PC-3 (cell line): ENCODE measurements around the gene ACAP1. TPM values are rescaled to one million over a fixed set of nuclear protein-coding genes. Genes with fewer than 3 reads are reported as not detected.

ENCODE experiments used
- ATAC-seq: fragments of 200-7000 bp; cut with Tn5 transposase; 2 replicates; pipeline ENCODE4 v1.9.1; 2020; ENCODE audit warnings: mild to moderate bottlenecking, moderate library complexity
- BruUV-seq: library from RNA; stranded (reverse); fragments of 400-500 nt; replicated peaks from 2 replicates; lab custom pipeline; 2021; lab: Mats Ljungman, UMichigan
- CTCF ChIA-PET: fragments of 300-600 bp; sonication (Branson Sonifier 250); formaldehyde crosslinking; loops from one replicate; lab custom pipeline; 2022; ENCODE audit warnings: antibody characterized with exemption; lab: Charles Lee
- POLR2A ChIA-PET: fragments of 300-600 bp; sonication (Branson Sonifier 250); formaldehyde crosslinking; loops from one replicate; lab custom pipeline; 2022; ENCODE audit warnings: antibody characterized with exemption; ENCODE audit not compliant: unreplicated experiment; lab: Charles Lee
- DNase-seq: peaks from one replicate; pipeline ENCODE4 v3.0.0-alpha.2; 2015
- H2AFZ ChIP-seq: fragments of 300-600 bp; sonication (generic); 2 replicates; pipeline ENCODE4 v1.6.0; 2016; ENCODE audit warnings: antibody characterized with exemption, low read length
- H3F3A ChIP-seq: fragments of 300-600 bp; sonication (generic); one replicate; pipeline ENCODE4 v1.6.0; 2017; ENCODE audit warnings: antibody characterized with exemption, low read length, control low read depth, mild to moderate bottlenecking; ENCODE audit not compliant: unreplicated experiment
- H3K27ac ChIP-seq: fragments of 300-600 bp; sonication (generic); 2 replicates; pipeline ENCODE4 v1.5.1; 2016; ENCODE audit warnings: mild to moderate bottlenecking, low read length
- H3K27me3 ChIP-seq: fragments of 300-600 bp; sonication (generic); 2 replicates; pipeline ENCODE4 v1.6.1; 2016; ENCODE audit warnings: low read length, mixed read lengths
- H3K36me3 ChIP-seq: fragments of 300-600 bp; sonication (generic); 2 replicates; pipeline ENCODE4 v1.6.1; 2016; ENCODE audit warnings: low read depth, mixed run types, low read length, mixed read lengths
- H3K4me1 ChIP-seq: fragments of 300-600 bp; sonication (generic); 2 replicates; pipeline ENCODE4 v1.5.1; 2016; ENCODE audit warnings: low read length; ENCODE audit not compliant: insufficient read depth
- H3K4me2 ChIP-seq: fragments of 300-600 bp; sonication (generic); 2 replicates; pipeline ENCODE4 v1.6.0; 2016; ENCODE audit warnings: low read length
- H3K4me3 ChIP-seq: fragments of 300-600 bp; sonication (generic); 2 replicates; pipeline ENCODE4 v1.5.1; 2016; ENCODE audit warnings: mild to moderate bottlenecking, low read length, mixed read lengths
- H3K79me2 ChIP-seq: fragments of 300-600 bp; sonication (generic); 2 replicates; pipeline ENCODE4 v1.6.1; 2017; ENCODE audit warnings: low read length, mixed read lengths
- H3K9ac ChIP-seq: fragments of 300-600 bp; sonication (generic); 2 replicates; pipeline ENCODE4 v1.6.0; 2016; ENCODE audit warnings: mild to moderate bottlenecking, low read length
- H3K9me2 ChIP-seq: fragments of 300-600 bp; sonication (generic); replicated peaks from 2 replicates; pipeline ENCODE4 v1.6.1; 2016; ENCODE audit warnings: mixed run types, low read length, mixed read lengths
- H3K9me3 ChIP-seq: fragments of 300-600 bp; sonication (generic); 2 replicates; pipeline ENCODE4 v1.6.1; 2016; ENCODE audit warnings: low read length, mixed read lengths
- H4K20me1 ChIP-seq: fragments of 300-600 bp; sonication (generic); 2 replicates; pipeline ENCODE4 v1.6.1; 2016; ENCODE audit warnings: low read length, mixed read lengths
- EZH2 ChIP-seq: fragments of 300-600 bp; sonication (generic); IDR thresholded peaks from one replicate; pipeline ENCODE4 v1.6.1; 2017; ENCODE audit warnings: antibody characterized with exemption, mild to moderate bottlenecking, low read length; ENCODE audit not compliant: unreplicated experiment
- EZH2phosphoT487 ChIP-seq: fragments of 300-600 bp; sonication (generic); IDR thresholded peaks from 2 replicates; pipeline ENCODE4 v1.6.1; 2018; ENCODE audit warnings: mild to moderate bottlenecking, antibody characterized with exemption, low read length, borderline replicate concordance
- intact Hi-C: fragments of 100-400 bp; cut with micrococcal nuclease; formaldehyde crosslinking; loops from 2 replicates; pipeline ENCODE4 v1.9.0; 2023
- total RNA-seq: library from RNA; depleted of rRNA; stranded (reverse); fragments of >200 nt; gene quantifications from 2 replicates; pipeline ENCODE4 v1.2.3, GENCODE V29; 2014
- TF ChIP-seq, protein P1 (sequence below): fragments of 300-600 bp; sonication (generic); conservative IDR thresholded peaks from 2 replicates; pipeline ENCODE4 v1.5.1; 2017; ENCODE audit warnings: antibody characterized with exemption, low read depth, mild to moderate bottlenecking, low read length

ACAP1 gene
- total RNA-seq, 1 experiment from 2014 or later = not detected

DNA sequence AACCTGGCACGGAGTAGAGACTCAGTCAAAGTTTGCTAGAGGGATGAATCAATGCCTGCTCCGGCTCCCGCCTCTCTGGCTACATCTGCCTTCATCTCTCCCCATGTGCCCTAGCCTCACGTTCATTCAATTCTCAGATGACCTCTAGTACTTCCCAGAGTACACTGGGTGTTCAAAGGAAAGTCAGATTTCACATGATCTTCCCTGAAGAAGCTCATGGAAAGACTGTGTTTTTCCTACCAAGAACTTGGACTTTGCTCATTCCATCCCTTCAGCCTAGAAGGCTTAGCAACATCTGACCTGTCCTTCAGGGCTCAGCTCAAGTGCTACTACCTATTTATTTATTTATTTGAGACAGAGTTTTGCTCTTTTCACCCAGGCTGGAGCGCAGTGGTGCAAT is 33.5 kb downstream of the ACAP1 start:
- Histone ChIP-seq H2AFZ (no peak overlapping the region), H4K20me1 (no peaks in the 10 kb centered on the region), H3K27me3 (no peaks in the 10 kb centered on the region), H3K4me1 (no peaks in the 10 kb centered on the region), H3K9ac (no peak overlapping the region), H3K36me3 (no peaks in the 10 kb centered on the region), H3K4me2 (no peak overlapping the region), H3K9me3 (no peaks in the 10 kb centered on the region), H3F3A (no peaks in the 10 kb centered on the region), H3K9me2 (no peaks in the 10 kb centered on the region), H3K4me3 (no peak overlapping the region), H3K27ac (no peak overlapping the region), H3K79me2 (no peaks in the 10 kb centered on the region)
- ChIA-PET CTCF (no interaction called here), POLR2A (interaction anchor here (0.6 kb wide), 1 partner anchor 19 kb away, joined by 3 read pairs; no protein-coding TSS in a partner anchor)
- ATAC-seq = no peak
- DNase-seq = no peak
- no TSS peak for BruUV-seq
- intact Hi-C loops = no loop called here
- TF ChIP-seq EZH2 = no peak
- TF ChIP-seq, protein P1, sequence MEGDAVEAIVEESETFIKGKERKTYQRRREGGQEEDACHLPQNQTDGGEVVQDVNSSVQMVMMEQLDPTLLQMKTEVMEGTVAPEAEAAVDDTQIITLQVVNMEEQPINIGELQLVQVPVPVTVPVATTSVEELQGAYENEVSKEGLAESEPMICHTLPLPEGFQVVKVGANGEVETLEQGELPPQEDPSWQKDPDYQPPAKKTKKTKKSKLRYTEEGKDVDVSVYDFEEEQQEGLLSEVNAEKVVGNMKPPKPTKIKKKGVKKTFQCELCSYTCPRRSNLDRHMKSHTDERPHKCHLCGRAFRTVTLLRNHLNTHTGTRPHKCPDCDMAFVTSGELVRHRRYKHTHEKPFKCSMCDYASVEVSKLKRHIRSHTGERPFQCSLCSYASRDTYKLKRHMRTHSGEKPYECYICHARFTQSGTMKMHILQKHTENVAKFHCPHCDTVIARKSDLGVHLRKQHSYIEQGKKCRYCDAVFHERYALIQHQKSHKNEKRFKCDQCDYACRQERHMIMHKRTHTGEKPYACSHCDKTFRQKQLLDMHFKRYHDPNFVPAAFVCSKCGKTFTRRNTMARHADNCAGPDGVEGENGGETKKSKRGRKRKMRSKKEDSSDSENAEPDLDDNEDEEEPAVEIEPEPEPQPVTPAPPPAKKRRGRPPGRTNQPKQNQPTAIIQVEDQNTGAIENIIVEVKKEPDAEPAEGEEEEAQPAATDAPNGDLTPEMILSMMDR = no peak
- no peak for TF ChIP-seq EZH2phosphoT487

DNA sequence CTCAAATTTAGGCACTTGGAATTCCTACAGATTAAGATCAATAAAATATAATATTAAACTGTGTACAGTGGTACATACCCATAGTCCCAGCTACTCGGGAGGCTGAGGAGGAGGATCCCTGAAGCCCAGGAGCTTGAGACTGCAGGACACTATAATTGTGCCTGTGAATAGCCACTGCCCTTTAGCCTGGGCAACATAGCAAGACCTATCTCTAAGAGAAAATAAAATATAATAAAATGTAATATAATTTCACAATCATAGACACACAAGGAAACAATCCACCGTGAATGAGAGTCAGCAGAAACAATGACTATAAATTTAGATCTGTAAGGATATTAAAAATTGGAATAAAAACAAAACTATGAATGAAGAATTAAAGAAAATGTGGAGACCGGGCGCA is 34.5 kb downstream of the ACAP1 start:
- no peak for TF ChIP-seq EZH2phosphoT487
- TF ChIP-seq, protein P1 = no peak
- no peak for TF ChIP-seq EZH2
- BruUV-seq = no TSS peak
- Histone ChIP-seq H3K27ac (no peak overlapping the region), H3K9me3 (no peaks in the 10 kb centered on the region), H4K20me1 (no peaks in the 10 kb centered on the region), H3K4me1 (no peaks in the 10 kb centered on the region), H3K4me2 (no peak overlapping the region), H3K27me3 (no peaks in the 10 kb centered on the region), H3F3A (no peaks in the 10 kb centered on the region), H3K9ac (no peak overlapping the region), H2AFZ (no peak overlapping the region), H3K79me2 (no peaks in the 10 kb centered on the region), H3K9me2 (no peaks in the 10 kb centered on the region), H3K4me3 (no peak overlapping the region), H3K36me3 (no peaks in the 10 kb centered on the region)
- intact Hi-C loops = no loop called here
- CTCF ChIA-PET = no interaction called here
- POLR2A ChIA-PET = no interaction called here
- DNase-seq = no peak
- ATAC-seq = no peak

DNA sequence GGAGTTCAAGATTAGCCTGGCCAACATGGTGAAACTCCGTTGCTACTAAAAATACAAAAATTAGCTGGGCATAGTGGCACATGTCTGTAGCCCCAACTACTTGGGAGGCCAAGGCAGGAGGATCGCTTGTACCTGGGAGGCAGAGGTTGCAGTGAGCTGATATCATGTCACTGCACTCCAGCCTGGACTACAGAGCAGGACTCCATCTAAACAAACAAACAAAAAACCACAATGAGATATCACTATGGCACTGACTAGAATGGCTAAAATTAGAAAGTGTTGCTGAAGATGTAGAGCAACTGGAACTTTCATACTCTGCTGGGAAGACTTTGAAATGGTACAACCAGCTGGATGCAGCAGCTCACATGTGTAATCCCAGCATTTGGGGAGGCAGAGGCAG is 38.0 kb downstream of the ACAP1 start:
- CTCF ChIA-PET = no interaction called here
- TF ChIP-seq EZH2phosphoT487 (no peak), EZH2 (no peak)
- TF ChIP-seq, protein P1 = no peak
- no peaks in the 10 kb centered on the region for H3K36me3 ChIP-seq
- DNase-seq (no peak), ATAC-seq (no peak)
- H3K9me3 ChIP-seq = no peaks in the 10 kb centered on the region
- H3K79me2 ChIP-seq = no peaks in the 10 kb centered on the region
- H3K4me3 ChIP-seq = no peak overlapping the region
- H3K4me1 ChIP-seq = no peaks in the 10 kb centered on the region
- no peak overlapping the region for H3K4me2 ChIP-seq
- no peak overlapping the region for H3K9ac ChIP-seq
- H4K20me1 ChIP-seq = no peaks in the 10 kb centered on the region
- BruUV-seq = no TSS peak
- H3K27ac ChIP-seq = no peak overlapping the region
- no peaks in the 10 kb centered on the region for H3K27me3 ChIP-seq
- intact Hi-C loops = no loop called here
- no peaks in the 10 kb centered on the region for H3K9me2 ChIP-seq
- H2AFZ ChIP-seq = no peak overlapping the region
- POLR2A ChIA-PET = no interaction called here
- no peaks in the 10 kb centered on the region for H3F3A ChIP-seq
